ENCODE measurements around the gene GYPC. TPM values are rescaled to one million over a fixed set of nuclear protein-coding genes. Genes with fewer than 3 reads are reported as not detected.

Gene GYPC
- total RNA-seq, 1 donor from 2014 or later = 98.8 TPM

- peaks cover 97% of the 10 kb centered on the region for H3K4me1 ChIP-seq
- no peak for DNase-seq
- intact Hi-C loops (cut with micrococcal nuclease) = no loop called here
Observed at GRCh38 chr2:126663184-126663963, 7.4 kb downstream of the GYPC start.

GRCh38 chr2:126664234-126664633, 8.3 kb downstream of the GYPC start:
- Histone ChIP-seq H3K4me1 (peaks cover 97% of the 10 kb centered on the region), H3K4me3 (no peak overlapping the region), H3K36me3 (peaks cover 6% of the 10 kb centered on the region), H3K27me3 (ENCODE audit: low read depth) (no peaks in the 10 kb centered on the region), H3K9me3 (replicated peaks) (no peaks in the 10 kb centered on the region), H3K27ac (replicated peaks) (peak overlapping the region; percentile 98)
- no peak for DNase-seq
- intact Hi-C loops (cut with micrococcal nuclease) = no loop called here
- no peak for TF ChIP-seq CTCF (IDR thresholded peaks at IDR 0.05; ENCODE audit: borderline replicate concordance)

More at GRCh38 chr2:126663184-126663963, 7.4 kb downstream of the GYPC start:
- no peaks in the 10 kb centered on the region for H3K27me3 ChIP-seq (ENCODE audit: low read depth)
- peaks cover 6% of the 10 kb centered on the region for H3K36me3 ChIP-seq
- H3K9me3 ChIP-seq (replicated peaks) = no peaks in the 10 kb centered on the region
- peak overlapping the region; percentile 98 for H3K27ac ChIP-seq (replicated peaks)
- no peak overlapping the region for H3K4me3 ChIP-seq
- no peak for TF ChIP-seq CTCF (IDR thresholded peaks at IDR 0.05; ENCODE audit: borderline replicate concordance)

- Histone ChIP-seq H3K4me1 (peaks cover 97% of the 10 kb centered on the region), H3K27ac (replicated peaks) (peak overlapping the region; percentile 98), H3K36me3 (peaks cover 6% of the 10 kb centered on the region), H3K4me3 (no peak overlapping the region), H3K9me3 (replicated peaks) (no peaks in the 10 kb centered on the region), H3K27me3 (ENCODE audit: low read depth) (no peaks in the 10 kb centered on the region)
- DNase-seq = no peak
- no peak for TF ChIP-seq CTCF (IDR thresholded peaks at IDR 0.05; ENCODE audit: borderline replicate concordance)
- intact Hi-C loops (cut with micrococcal nuclease) = no loop called here
Observed at GRCh38 chr2:126664639-126665038, 8.7 kb downstream of the GYPC start.

GRCh38 chr2:126665483-126665882, 9.5 kb downstream of the GYPC start:
- intact Hi-C loops (cut with micrococcal nuclease) = no loop called here
- Histone ChIP-seq H3K9me3 (replicated peaks) (no peaks in the 10 kb centered on the region), H3K4me1 (peaks cover 97% of the 10 kb centered on the region), H3K27me3 (ENCODE audit: low read depth) (no peaks in the 10 kb centered on the region), H3K36me3 (no peaks in the 10 kb centered on the region), H3K27ac (replicated peaks) (peak overlapping the region; percentile 98), H3K4me3 (no peak overlapping the region)
- no peak for TF ChIP-seq CTCF (IDR thresholded peaks at IDR 0.05; ENCODE audit: borderline replicate concordance)
- DNase-seq = no peak

- Histone ChIP-seq H3K27me3 (ENCODE audit: low read depth) (no peaks in the 10 kb centered on the region), H3K36me3 (no peaks in the 10 kb centered on the region), H3K4me3 (no peak overlapping the region), H3K27ac (replicated peaks) (no peak overlapping the region), H3K9me3 (replicated peaks) (no peaks in the 10 kb centered on the region), H3K4me1 (peaks cover 93% of the 10 kb centered on the region)
- no peak for DNase-seq
- intact Hi-C loops (cut with micrococcal nuclease) = no loop called here
- no peak for TF ChIP-seq CTCF (IDR thresholded peaks at IDR 0.05; ENCODE audit: borderline replicate concordance)
Observed at GRCh38 chr2:126668254-126668653, 12.3 kb downstream of the GYPC start.

All from left ventricle myocardium inferior (tissue), 1 donor.